C4-2B (cell line): ENCODE measurements around the gene LARGE1.

Experiments used
- H3K27ac ChIP-seq: fragments of 450-650 bp; 2 replicates; pipeline ENCODE4 v1.5.1; 2017
- ZFX ChIP-seq: fragments of 450-650 bp; IDR thresholded peaks from 2 replicates; pipeline ENCODE4 v1.6.1; 2017
- TF ChIP-seq, protein P1 (sequence below): fragments of 450-650 bp; conservative IDR thresholded peaks from 2 replicates; pipeline ENCODE4 v1.5.1; 2017; ENCODE audit warnings: mild to moderate bottlenecking

The LARGE1 gene

GRCh38 chr22:33922349-33922681, 2.0 kb upstream of the LARGE1 start:
- H3K27ac ChIP-seq, result no peak overlapping the region
- TF ChIP-seq, protein P1, sequence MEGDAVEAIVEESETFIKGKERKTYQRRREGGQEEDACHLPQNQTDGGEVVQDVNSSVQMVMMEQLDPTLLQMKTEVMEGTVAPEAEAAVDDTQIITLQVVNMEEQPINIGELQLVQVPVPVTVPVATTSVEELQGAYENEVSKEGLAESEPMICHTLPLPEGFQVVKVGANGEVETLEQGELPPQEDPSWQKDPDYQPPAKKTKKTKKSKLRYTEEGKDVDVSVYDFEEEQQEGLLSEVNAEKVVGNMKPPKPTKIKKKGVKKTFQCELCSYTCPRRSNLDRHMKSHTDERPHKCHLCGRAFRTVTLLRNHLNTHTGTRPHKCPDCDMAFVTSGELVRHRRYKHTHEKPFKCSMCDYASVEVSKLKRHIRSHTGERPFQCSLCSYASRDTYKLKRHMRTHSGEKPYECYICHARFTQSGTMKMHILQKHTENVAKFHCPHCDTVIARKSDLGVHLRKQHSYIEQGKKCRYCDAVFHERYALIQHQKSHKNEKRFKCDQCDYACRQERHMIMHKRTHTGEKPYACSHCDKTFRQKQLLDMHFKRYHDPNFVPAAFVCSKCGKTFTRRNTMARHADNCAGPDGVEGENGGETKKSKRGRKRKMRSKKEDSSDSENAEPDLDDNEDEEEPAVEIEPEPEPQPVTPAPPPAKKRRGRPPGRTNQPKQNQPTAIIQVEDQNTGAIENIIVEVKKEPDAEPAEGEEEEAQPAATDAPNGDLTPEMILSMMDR, result no peak
- no peak for TF ChIP-seq ZFX

- TF ChIP-seq ZFX, result no peak
- TF ChIP-seq, protein P1, result no peak
- peak overlapping the region; percentile 41; the same call in 1 of the 2 replicates for H3K27ac ChIP-seq
These were observed 1.5 kb upstream of the LARGE1 start for GRCh38 chr22:33921525-33922348.

GRCh38 chr22:33920927-33921524, 750 bp upstream of the LARGE1 start:
- H3K27ac ChIP-seq, result peak overlapping the region; percentile 41; the same call in 1 of the 2 replicates
- no peak for TF ChIP-seq ZFX
- TF ChIP-seq, protein P1, result no peak

- TF ChIP-seq, protein P1, result no peak
- TF ChIP-seq ZFX, result no peak
- peak overlapping the region; percentile 41; the same call in 1 of the 2 replicates for H3K27ac ChIP-seq
These were observed 682 bp downstream of the LARGE1 start for GRCh38 chr22:33919391-33920196.

DNA sequence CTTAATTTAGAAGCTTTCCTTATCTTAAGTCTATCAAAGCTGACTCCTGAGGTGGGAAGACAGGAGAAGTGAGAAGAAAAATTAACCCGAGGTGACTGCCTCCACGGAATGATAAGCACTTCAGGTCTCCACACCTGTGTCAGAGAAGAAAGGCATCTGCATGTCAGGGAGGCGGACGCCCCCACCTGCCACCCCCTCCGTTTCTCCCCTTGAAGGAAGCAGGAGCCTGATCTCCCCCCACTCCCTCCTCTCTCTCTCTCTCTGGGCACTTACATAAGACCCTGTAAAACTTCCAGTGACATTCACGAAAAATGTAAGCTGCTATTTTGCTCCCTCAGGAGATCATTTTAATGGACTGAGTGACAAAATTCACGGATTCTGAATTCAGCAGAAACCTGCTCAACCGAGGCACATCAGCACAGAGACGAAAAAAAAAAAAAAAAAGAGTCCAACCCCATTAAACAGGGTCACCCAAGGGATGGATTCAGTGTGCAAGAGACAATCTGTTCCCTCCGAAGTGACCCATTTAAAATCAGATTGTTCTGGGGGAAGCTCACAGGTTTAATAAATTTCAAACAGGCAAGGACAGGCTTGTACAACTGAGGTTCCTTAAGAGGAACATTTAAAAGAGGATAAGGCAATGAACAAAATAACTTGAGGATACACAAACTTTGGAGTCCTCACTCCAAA, 1.5 kb downstream of the LARGE1 start:
- TF ChIP-seq, protein P1, result no peak
- no peak for TF ChIP-seq ZFX
- no peak overlapping the region for H3K27ac ChIP-seq

DNA sequence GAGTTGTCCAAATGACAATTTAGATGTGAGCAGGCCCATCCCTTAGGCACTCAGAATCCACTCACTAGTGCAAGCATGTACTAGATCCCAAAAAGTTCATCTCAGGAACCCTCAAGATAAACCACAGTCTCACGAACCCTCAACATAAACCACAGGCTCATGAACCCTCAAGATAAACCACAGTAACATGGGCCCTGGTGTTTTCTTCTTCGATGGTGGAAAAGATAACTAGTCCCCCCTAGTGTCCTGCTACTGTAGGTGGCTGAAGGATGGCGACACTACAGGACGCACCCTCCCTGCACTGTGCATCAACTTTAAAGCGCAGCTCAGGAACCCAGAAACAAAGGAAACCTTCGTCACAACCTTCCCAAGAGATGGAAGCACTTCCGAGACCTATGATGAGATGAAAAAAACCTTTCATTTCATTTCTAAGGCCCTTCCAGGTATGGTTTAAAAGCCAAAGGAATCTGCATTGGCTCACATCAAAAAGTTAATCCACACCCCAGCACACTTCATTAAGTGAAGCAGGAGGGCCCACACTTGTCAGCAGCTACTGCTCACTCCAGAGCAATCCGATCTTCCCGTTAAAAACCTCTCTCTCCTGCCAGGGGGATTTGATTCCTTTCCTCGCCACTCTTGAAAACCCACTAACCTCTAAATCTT, 2.4 kb downstream of the LARGE1 start:
- TF ChIP-seq, protein P1, result peak; percentile 13
- TF ChIP-seq ZFX, result no peak
- H3K27ac ChIP-seq, result no peak overlapping the region
